Astrocyte of the spinal cord (primary cell): ENCODE results near the gene CA11.
A peak's percentile ranks its signal among the peaks of the same experiment; 100 is the strongest.

Experiments used
- DNase-seq: peaks from one replicate; pipeline ENCODE4 v3.0.0; 2011; ENCODE audit warnings: low read depth, low spot score
- H3K4me3 ChIP-seq: 2 replicates; pipeline ENCODE4 v1.5.1; 2011; ENCODE audit warnings: low read depth, mild to moderate bottlenecking, low read length, moderate library complexity
- CTCF ChIP-seq: IDR thresholded peaks from 2 replicates; pipeline ENCODE4 v1.5.1; 2012; ENCODE audit warnings: low read depth, mild to moderate bottlenecking, low read length, inconsistent platforms
- in situ Hi-C: cut with HindIII; loops from 2 replicates; pipeline ENCODE4 v1.10.0; 2017; ENCODE audit warnings: low sequenced_read_pairs

Gene CA11

GRCh38 chr19:48596237-48596636 is 49.8 kb downstream of the CA11 start:
- no peak overlapping the region for H3K4me3 ChIP-seq
- in situ Hi-C loops, result no loop called here
- no peak for DNase-seq
- TF ChIP-seq CTCF, result no peak

- no peak for TF ChIP-seq CTCF
- no peak for DNase-seq
- H3K4me3 ChIP-seq, result no peak overlapping the region
- in situ Hi-C loops, result no loop called here
These were observed 50.2 kb downstream of the CA11 start for GRCh38 chr19:48595833-48596232.

GRCh38 chr19:48595171-48595570 is 50.8 kb downstream of the CA11 start:
- in situ Hi-C loops, result no loop called here
- H3K4me3 ChIP-seq, result no peak overlapping the region
- no peak for DNase-seq
- TF ChIP-seq CTCF, result no peak

GRCh38 chr19:48591021-48591420 is 55.0 kb downstream of the CA11 start:
- no peak for DNase-seq
- no peak for TF ChIP-seq CTCF
- in situ Hi-C loops, result no loop called here
- H3K4me3 ChIP-seq, result no peak overlapping the region

- DNase-seq, result peak; percentile 81
- TF ChIP-seq CTCF, result peak; percentile 94
- H3K4me3 ChIP-seq, result peak overlapping the region; percentile 38
- in situ Hi-C loops, result no loop called here
These were observed 57.2 kb downstream of the CA11 start for GRCh38 chr19:48588670-48589401.
